NCI-H526 (cell line): ENCODE results near the gene PDZRN3.

Experiments used
- DNase-seq, 2 experiments: peaks; one replicate each; lab custom pipeline; 2025; lab: John Stamatoyannopoulos, UW

The PDZRN3 gene

GRCh38 chr3:73419179-73419803 lies 205.4 kb downstream of the PDZRN3 start:
- no peak for DNase-seq

GRCh38 chr3:73418681-73419080 lies 206.1 kb downstream of the PDZRN3 start:
- DNase-seq: peak; percentile 20 to 34

GRCh38 chr3:73415118-73415517 lies 209.6 kb downstream of the PDZRN3 start:
- DNase-seq: no peak

- no peak for DNase-seq
Measured at GRCh38 chr3:73413619-73414018, 211.1 kb downstream of the PDZRN3 start.

GRCh38 chr3:73411993-73412392 lies 212.7 kb downstream of the PDZRN3 start:
- no peak for DNase-seq

- DNase-seq: no peak
Measured at GRCh38 chr3:73411545-73411944, 213.2 kb downstream of the PDZRN3 start.

GRCh38 chr3:73409138-73409763 lies 215.5 kb downstream of the PDZRN3 start:
- DNase-seq: no peak

- DNase-seq: no peak
Measured at GRCh38 chr3:73408634-73409033, 216.1 kb downstream of the PDZRN3 start.

- DNase-seq: no peak
Measured at GRCh38 chr3:73407577-73407976, 217.2 kb downstream of the PDZRN3 start.

GRCh38 chr3:73405853-73406252 lies 218.9 kb downstream of the PDZRN3 start:
- DNase-seq: no peak

GRCh38 chr3:73405000-73405399 lies 219.7 kb downstream of the PDZRN3 start:
- DNase-seq: no peak

- DNase-seq: no peak
Measured at GRCh38 chr3:73404435-73404834, 220.3 kb downstream of the PDZRN3 start.

- no peak for DNase-seq
Measured at GRCh38 chr3:73403444-73403843, 221.3 kb downstream of the PDZRN3 start.

GRCh38 chr3:73401616-73402279 lies 223.0 kb downstream of the PDZRN3 start:
- DNase-seq: peak; percentile 50 to 55

GRCh38 chr3:73401059-73401458 lies 223.7 kb downstream of the PDZRN3 start:
- DNase-seq: peak in 1 of 2 experiments; percentile 34

- no peak for DNase-seq
Measured at GRCh38 chr3:73399666-73400253, 225.0 kb downstream of the PDZRN3 start.

GRCh38 chr3:73399106-73399505 lies 225.6 kb downstream of the PDZRN3 start:
- no peak for DNase-seq

GRCh38 chr3:73398084-73398483 lies 226.7 kb downstream of the PDZRN3 start:
- no peak for DNase-seq

- no peak for DNase-seq
Measured at GRCh38 chr3:73394240-73394639, 230.5 kb downstream of the PDZRN3 start.

- DNase-seq: no peak
Measured at GRCh38 chr3:73393005-73393404, 231.7 kb downstream of the PDZRN3 start.

GRCh38 chr3:73391984-73392383 lies 232.8 kb downstream of the PDZRN3 start:
- no peak for DNase-seq

- DNase-seq: no peak
Measured at GRCh38 chr3:73389928-73390327, 234.8 kb downstream of the PDZRN3 start.
